ENCODE measurements around the gene DNAJB6.

The DNAJB6 gene

DNA sequence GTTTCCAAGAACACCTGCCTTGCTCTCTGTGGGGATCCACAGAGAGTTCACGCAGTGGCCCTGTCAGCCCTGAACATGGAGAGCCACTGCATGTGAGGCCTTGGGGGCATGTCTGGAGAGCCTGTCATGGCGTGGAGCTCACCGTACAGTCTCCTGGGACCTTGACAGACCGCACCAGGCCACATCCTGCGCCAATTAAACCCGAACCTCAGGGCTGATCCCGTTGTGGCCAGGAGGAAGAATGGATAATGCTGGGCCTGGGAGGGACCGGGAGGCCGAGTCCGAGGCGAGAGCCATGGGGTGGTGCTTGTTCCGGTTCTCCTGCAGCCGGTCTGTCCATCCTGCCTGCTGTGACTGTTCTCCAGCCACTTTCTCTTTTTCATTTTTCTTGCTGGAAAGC is 68.7 kb downstream of the DNAJB6 start:
- intact Hi-C loops (cut with DNase I; ENCODE audit: low total_unique reads): no loop called here

DNA sequence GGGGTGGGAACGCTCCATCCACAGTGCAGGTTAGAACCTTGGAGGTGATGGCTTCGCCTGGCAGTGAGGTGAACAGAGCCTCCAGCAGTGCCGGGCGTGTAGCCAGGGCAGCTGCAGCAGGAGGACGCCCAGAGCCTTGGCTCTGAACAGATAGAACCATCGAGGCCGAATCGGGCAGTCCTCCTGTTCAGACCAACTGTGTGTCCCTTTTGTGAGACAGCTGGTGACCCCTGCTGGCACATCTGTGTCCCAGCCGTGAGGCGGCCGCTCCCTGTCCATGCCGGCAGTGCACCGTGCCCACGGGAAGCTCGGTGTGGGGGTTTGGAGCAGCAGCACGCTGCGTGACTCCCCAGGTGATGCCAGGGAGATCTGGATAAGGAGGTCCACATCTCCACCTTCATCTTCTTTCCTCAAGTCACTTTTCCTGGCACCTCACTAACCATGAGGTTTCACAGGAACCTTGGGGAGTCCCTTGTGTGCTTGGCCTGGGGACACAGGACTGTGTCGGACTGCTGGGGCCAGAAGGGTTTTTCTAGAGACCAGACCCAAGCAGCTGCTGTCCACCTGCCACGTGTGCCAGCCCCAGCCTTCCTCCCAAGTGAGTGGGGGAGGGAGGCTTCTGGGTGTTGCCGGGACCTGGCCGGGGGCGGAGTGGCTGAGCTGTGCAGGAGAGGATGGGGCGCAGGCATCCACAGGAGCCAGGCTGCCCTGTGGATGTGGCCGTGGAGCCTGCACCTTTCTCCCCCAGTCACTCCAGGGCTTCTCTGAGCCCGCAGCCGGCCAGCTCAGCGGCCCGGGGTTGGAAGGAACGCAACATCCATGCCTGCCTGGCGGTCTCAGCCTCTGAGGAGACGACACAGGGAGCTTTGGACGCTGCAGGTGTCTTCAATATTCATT is 69.4 kb downstream of the DNAJB6 start:
- no peak overlapping the region for H3K4me3 ChIP-seq
- intact Hi-C loops (cut with DNase I; ENCODE audit: low total_unique reads): no loop called here
- H3K9me3 ChIP-seq: no peaks in the 10 kb centered on the region
- peaks cover 35 to 86% (median 69%) of the 10 kb centered on the region in 3 donors for H3K36me3 ChIP-seq
- H3K27ac ChIP-seq: no peak overlapping the region
- H3K4me1 ChIP-seq: no peaks in the 10 kb centered on the region
- no peak for DNase-seq
- TF ChIP-seq, protein P1, sequence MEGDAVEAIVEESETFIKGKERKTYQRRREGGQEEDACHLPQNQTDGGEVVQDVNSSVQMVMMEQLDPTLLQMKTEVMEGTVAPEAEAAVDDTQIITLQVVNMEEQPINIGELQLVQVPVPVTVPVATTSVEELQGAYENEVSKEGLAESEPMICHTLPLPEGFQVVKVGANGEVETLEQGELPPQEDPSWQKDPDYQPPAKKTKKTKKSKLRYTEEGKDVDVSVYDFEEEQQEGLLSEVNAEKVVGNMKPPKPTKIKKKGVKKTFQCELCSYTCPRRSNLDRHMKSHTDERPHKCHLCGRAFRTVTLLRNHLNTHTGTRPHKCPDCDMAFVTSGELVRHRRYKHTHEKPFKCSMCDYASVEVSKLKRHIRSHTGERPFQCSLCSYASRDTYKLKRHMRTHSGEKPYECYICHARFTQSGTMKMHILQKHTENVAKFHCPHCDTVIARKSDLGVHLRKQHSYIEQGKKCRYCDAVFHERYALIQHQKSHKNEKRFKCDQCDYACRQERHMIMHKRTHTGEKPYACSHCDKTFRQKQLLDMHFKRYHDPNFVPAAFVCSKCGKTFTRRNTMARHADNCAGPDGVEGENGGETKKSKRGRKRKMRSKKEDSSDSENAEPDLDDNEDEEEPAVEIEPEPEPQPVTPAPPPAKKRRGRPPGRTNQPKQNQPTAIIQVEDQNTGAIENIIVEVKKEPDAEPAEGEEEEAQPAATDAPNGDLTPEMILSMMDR (IDR thresholded peaks at IDR 0.05): no peak
- no peaks in the 10 kb centered on the region for H3K27me3 ChIP-seq

More for the DNA sequence above, 68.7 kb downstream of the DNAJB6 start:
- H3K27me3 ChIP-seq: no peaks in the 10 kb centered on the region
- no peaks in the 10 kb centered on the region for H3K4me1 ChIP-seq
- TF ChIP-seq, protein P1 (IDR thresholded peaks at IDR 0.05): no peak
- H3K36me3 ChIP-seq: peaks cover 36 to 86% (median 69%) of the 10 kb centered on the region in 3 donors
- H3K27ac ChIP-seq: no peak overlapping the region
- H3K4me3 ChIP-seq: no peak overlapping the region
- no peak for DNase-seq
- no peaks in the 10 kb centered on the region for H3K9me3 ChIP-seq

DNA sequence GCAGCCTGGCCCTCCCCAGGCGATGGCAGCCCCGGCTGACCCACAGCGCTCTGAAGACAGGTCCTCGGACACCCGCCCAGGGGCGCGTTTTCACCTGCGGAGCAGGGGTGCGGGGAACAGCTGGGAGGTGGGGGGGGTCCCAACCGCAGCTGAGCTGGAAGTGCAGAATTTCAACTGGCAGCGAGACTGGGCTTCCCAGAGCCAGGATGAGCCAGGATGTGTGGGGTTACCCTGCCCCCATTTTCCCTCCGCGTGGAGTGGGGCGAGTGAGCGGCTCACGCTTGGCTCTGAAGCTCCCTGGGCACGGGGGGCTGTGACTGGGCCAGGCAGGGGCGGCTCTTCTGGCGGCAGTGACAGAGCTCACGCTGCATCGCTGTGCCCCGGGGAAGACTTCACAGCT is 70.2 kb downstream of the DNAJB6 start:
- Histone ChIP-seq H3K4me1 (no peaks in the 10 kb centered on the region), H3K36me3 (peaks cover 28 to 86% (median 67%) of the 10 kb centered on the region in 3 donors), H3K4me3 (no peak overlapping the region), H3K27me3 (no peaks in the 10 kb centered on the region), H3K9me3 (no peaks in the 10 kb centered on the region), H3K27ac (no peak overlapping the region)
- TF ChIP-seq, protein P1 (IDR thresholded peaks at IDR 0.05): no peak
- DNase-seq: no peak
- intact Hi-C loops (cut with DNase I; ENCODE audit: low total_unique reads): no loop called here

DNA sequence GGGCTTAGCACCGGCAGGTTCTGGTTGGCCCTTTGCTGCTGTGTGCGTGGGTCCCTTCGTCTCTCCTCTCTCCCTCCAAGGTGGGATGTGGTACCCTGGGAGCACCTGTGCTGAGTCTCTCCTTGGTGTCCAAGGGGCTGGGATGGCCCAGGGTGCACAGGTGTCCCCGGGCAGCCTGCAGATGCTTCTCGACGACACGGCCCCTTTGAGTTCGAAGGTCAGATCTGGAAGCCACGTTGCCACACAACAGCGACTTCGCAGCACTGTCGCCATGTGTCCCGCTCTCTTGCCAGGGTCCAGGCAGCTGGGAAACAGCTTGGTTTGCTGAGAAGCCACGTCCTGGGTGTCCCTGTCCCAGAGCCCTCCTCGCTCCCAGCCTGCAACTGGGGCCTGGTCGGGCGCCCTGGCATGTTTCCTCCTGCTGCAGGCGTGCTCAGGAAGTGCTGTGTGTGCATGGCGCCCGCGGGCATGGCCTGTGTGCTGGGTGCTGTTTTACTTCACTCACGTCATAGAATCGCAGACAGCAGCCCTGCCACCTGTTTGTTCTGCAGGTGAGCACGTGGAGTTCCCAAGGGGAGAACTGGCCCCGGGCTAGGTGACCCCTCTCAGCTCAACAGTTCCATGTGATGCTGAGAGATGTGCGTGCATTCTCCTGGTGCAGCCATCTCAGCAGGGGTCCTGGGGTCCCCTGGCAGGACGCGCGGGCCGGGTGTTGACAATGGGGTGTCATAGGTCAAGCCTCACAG is 70.9 kb downstream of the DNAJB6 start:
- H3K27ac ChIP-seq: no peak overlapping the region
- intact Hi-C loops (cut with DNase I; ENCODE audit: low total_unique reads): no loop called here

DNA sequence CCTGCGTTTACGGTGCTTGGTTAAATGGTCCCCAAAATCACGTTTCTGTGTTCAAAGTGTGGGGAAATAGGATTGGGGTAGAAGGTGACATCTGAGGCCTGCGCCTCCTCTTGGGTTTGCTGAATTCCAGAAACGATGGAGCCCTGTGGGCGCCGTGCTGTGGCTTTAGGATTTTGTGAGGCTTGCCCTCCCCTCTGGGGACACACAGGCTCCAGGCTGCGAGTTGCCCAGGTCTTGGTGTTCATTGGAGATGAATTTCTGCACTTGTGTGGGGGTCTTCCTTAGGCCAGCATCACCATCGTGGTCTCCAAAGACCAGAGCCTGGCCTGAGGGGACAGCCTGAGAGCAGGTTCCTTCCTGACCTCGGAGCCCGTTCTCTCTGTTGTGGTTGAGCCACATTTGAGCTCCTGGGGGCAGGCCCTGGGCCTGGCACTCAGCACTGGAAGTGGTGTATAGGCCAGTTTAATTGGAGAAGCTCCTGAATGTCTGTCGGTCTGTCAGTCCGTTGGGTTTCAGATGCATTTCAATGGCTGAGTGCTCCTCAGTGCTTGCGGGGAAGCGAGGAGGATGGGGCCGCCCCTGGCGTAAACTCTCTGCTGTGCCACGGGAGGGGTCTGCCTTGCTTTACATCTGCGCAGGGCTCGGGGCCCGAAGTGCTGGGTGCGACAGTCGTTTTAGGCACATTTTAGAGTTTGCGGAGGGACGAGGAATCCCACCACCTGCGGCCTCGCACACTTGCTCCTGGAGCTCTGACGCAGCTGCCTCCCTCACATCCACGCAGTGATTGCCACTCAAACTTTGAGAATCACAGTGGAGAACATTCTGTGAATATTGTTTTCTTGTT is 71.7 kb downstream of the DNAJB6 start:
- Histone ChIP-seq H3K4me3 (no peak overlapping the region), H3K36me3 (peaks cover 25 to 86% (median 69%) of the 10 kb centered on the region in 3 donors), H3K27me3 (no peaks in the 10 kb centered on the region), H3K27ac (no peak overlapping the region), H3K4me1 (no peaks in the 10 kb centered on the region), H3K9me3 (no peaks in the 10 kb centered on the region)
- no peak for DNase-seq
- intact Hi-C loops (cut with DNase I; ENCODE audit: low total_unique reads): no loop called here
- TF ChIP-seq, protein P1 (IDR thresholded peaks at IDR 0.05): no peak

More for the DNA sequence above, 70.9 kb downstream of the DNAJB6 start:
- H3K4me1 ChIP-seq: no peaks in the 10 kb centered on the region
- H3K4me3 ChIP-seq: no peak overlapping the region
- peaks cover 25 to 86% (median 70%) of the 10 kb centered on the region in 3 donors for H3K36me3 ChIP-seq
- TF ChIP-seq, protein P1 (IDR thresholded peaks at IDR 0.05): no peak
- no peak for DNase-seq
- no peaks in the 10 kb centered on the region for H3K27me3 ChIP-seq
- no peaks in the 10 kb centered on the region for H3K9me3 ChIP-seq

Measured in tibial artery (tissue), 4 donors.